OCI-LY3 (cell line): Measurements from ENCODE around the gene TM9SF3.

ENCODE experiments used
- EZH2phosphoT487 ChIP-seq: fragments of 200-600 bp; shearing (Covaris generic); IDR thresholded peaks from 2 replicates; pipeline ENCODE4 v1.6.1; 2018; ENCODE audit warnings: antibody characterized with exemption, mixed run types, low read depth
- TF ChIP-seq, protein P1 (sequence below): fragments of 200-600, 300-600 bp; sonication (generic); IDR thresholded peaks from 2 replicates; pipeline ENCODE4 v1.5.1; 2014; ENCODE audit warnings: antibody characterized with exemption, low read length, low read depth

GRCh38 chr10:96493871-96494525 is 92.8 kb downstream of the TM9SF3 start:
- TF ChIP-seq, protein P1, sequence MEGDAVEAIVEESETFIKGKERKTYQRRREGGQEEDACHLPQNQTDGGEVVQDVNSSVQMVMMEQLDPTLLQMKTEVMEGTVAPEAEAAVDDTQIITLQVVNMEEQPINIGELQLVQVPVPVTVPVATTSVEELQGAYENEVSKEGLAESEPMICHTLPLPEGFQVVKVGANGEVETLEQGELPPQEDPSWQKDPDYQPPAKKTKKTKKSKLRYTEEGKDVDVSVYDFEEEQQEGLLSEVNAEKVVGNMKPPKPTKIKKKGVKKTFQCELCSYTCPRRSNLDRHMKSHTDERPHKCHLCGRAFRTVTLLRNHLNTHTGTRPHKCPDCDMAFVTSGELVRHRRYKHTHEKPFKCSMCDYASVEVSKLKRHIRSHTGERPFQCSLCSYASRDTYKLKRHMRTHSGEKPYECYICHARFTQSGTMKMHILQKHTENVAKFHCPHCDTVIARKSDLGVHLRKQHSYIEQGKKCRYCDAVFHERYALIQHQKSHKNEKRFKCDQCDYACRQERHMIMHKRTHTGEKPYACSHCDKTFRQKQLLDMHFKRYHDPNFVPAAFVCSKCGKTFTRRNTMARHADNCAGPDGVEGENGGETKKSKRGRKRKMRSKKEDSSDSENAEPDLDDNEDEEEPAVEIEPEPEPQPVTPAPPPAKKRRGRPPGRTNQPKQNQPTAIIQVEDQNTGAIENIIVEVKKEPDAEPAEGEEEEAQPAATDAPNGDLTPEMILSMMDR: no peak
- no peak for TF ChIP-seq EZH2phosphoT487
